Mesothelial cell of epicardium (in vitro differentiated cells): ENCODE measurements around the gene FTSJ1. TPM values are rescaled to one million over a fixed set of nuclear protein-coding genes. Genes with fewer than 3 reads are reported as not detected.

Source experiments
- DNase-seq, 2 experiments: peaks; one replicate each; pipeline ENCODE4 v3.0.0; 2021; ENCODE audit warnings: low spot score in 2 of 2; ENCODE audit not compliant: unreplicated experiment in 2 of 2
- H3K27ac Mint-ChIP-seq: 2 replicates; pipeline ENCODE4 v1.8.0; 2021; ENCODE audit warnings: mixed read lengths
- H3K27me3 Mint-ChIP-seq: 2 replicates; pipeline ENCODE4 v1.8.0; 2021; ENCODE audit warnings: low read depth, mixed read lengths
- H3K36me3 Mint-ChIP-seq: 2 replicates; pipeline ENCODE4 v1.8.0; 2021; ENCODE audit warnings: mixed read lengths
- H3K4me1 Mint-ChIP-seq: 2 replicates; pipeline ENCODE4 v1.8.0; 2021; ENCODE audit warnings: mixed read lengths
- H3K4me3 Mint-ChIP-seq: 2 replicates; pipeline ENCODE4 v1.8.0; 2021; ENCODE audit warnings: mild to moderate bottlenecking, moderate library complexity, mixed read lengths
- H3K9me3 Mint-ChIP-seq: 2 replicates; pipeline ENCODE4 v1.8.0; 2021; ENCODE audit warnings: mixed read lengths
- total RNA-seq: library from RNA; stranded (reverse); gene quantifications from 3 replicates; pipeline ENCODE4 v1.2.1, GENCODE V29; 2021
- TF ChIP-seq, protein P1 (sequence below): fragments of 200-600 bp; sonication (generic); IDR thresholded peaks from one replicate; pipeline ENCODE4 v1.5.0; 2021; ENCODE audit warnings: antibody characterized with exemption; ENCODE audit not compliant: unreplicated experiment

Gene FTSJ1
- total RNA-seq, 1 donor from 2014 or later, result 42.2 TPM

GRCh38 chrX:48456628-48457331 lies 19.2 kb upstream of the FTSJ1 start:
- no peaks in the 10 kb centered on the region for H3K27me3 Mint-ChIP-seq
- H3K27ac Mint-ChIP-seq, result no peak overlapping the region
- TF ChIP-seq, protein P1, sequence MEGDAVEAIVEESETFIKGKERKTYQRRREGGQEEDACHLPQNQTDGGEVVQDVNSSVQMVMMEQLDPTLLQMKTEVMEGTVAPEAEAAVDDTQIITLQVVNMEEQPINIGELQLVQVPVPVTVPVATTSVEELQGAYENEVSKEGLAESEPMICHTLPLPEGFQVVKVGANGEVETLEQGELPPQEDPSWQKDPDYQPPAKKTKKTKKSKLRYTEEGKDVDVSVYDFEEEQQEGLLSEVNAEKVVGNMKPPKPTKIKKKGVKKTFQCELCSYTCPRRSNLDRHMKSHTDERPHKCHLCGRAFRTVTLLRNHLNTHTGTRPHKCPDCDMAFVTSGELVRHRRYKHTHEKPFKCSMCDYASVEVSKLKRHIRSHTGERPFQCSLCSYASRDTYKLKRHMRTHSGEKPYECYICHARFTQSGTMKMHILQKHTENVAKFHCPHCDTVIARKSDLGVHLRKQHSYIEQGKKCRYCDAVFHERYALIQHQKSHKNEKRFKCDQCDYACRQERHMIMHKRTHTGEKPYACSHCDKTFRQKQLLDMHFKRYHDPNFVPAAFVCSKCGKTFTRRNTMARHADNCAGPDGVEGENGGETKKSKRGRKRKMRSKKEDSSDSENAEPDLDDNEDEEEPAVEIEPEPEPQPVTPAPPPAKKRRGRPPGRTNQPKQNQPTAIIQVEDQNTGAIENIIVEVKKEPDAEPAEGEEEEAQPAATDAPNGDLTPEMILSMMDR, result no peak
- no peak overlapping the region for H3K4me3 Mint-ChIP-seq
- H3K4me1 Mint-ChIP-seq, result no peaks in the 10 kb centered on the region
- peak in 1 of 2 experiments; percentile 10 for DNase-seq
- H3K36me3 Mint-ChIP-seq, result peaks cover 3% of the 10 kb centered on the region
- peaks cover 20% of the 10 kb centered on the region for H3K9me3 Mint-ChIP-seq

DNA sequence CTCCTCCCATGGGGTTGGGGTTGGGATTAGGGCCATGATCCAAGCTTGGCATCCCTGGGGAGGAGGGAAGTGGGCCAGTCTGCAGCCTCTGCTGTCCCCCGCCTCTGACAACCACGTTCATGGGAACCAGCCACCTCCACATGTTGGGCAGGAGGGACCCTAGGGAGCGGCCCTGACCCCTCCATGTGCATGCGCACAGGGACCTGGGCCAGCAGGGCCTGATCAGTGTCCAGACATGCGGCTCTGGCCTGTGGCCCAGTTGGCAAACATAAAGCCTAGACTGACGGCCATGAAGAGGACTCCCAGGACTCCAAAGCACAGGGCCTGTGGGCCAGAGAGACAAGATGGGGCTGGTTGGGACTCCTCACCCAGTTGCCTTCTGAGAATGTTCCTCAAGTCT lies 17.3 kb upstream of the FTSJ1 start:
- Mint-ChIP-seq H3K4me1 (no peaks in the 10 kb centered on the region), H3K36me3 (peaks cover 3% of the 10 kb centered on the region), H3K4me3 (no peak overlapping the region), H3K27ac (no peak overlapping the region), H3K27me3 (no peaks in the 10 kb centered on the region), H3K9me3 (peaks cover 25% of the 10 kb centered on the region)
- TF ChIP-seq, protein P1, result no peak
- DNase-seq, result peak in 1 of 2 experiments; percentile 25

DNA sequence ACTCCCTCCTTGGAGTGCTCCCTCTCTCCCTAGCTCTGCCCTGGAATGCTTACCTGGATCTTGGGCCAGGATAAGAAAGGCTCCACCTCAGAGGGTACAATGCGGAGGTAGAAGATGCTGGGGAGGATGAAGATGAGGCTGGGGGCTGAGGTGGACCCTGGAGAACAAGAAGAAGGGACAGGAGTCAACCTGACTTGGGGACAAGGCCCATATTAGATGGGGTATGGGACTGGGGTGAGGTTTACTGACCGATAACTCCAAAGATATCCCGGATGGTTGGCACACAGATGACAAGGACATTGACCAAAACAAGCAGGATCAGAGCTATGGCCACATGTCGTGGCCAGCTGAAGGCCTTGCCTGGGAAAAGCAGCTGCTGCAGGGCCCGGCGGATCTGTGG lies 16.5 kb upstream of the FTSJ1 start:
- H3K36me3 Mint-ChIP-seq, result peaks cover 3% of the 10 kb centered on the region
- no peaks in the 10 kb centered on the region for H3K4me1 Mint-ChIP-seq
- no peak overlapping the region for H3K27ac Mint-ChIP-seq
- TF ChIP-seq, protein P1, result no peak
- H3K9me3 Mint-ChIP-seq, result peaks cover 25% of the 10 kb centered on the region
- H3K4me3 Mint-ChIP-seq, result no peak overlapping the region
- DNase-seq, result no peak
- no peaks in the 10 kb centered on the region for H3K27me3 Mint-ChIP-seq

DNA sequence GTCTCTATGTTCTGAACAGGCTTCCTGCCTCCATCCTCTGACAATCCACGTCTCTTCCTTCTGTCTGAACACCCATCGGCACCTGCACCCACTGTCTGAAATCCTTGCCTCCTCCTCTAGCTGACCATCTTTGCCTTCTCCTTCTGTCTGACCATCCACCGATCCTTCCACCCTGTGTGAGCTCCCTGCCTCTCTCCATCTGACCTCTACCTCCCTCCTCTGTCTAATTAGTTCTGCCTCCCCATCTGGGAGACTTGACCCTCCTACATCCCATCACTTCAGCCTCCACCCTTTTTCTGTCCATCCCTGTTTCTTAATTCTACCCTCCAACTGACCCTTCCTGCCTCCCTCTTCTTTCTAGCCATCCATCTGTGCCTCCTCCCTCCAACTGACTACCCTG lies 16.0 kb upstream of the FTSJ1 start:
- Mint-ChIP-seq H3K4me3 (no peak overlapping the region), H3K27me3 (no peaks in the 10 kb centered on the region), H3K36me3 (peaks cover 3% of the 10 kb centered on the region), H3K4me1 (no peaks in the 10 kb centered on the region), H3K9me3 (peaks cover 20% of the 10 kb centered on the region), H3K27ac (no peak overlapping the region)
- DNase-seq, result peak in 1 of 2 experiments; percentile 24
- TF ChIP-seq, protein P1, result no peak

- Mint-ChIP-seq H3K27ac (no peak overlapping the region), H3K36me3 (peaks cover 3% of the 10 kb centered on the region), H3K27me3 (no peaks in the 10 kb centered on the region), H3K4me3 (no peak overlapping the region), H3K9me3 (peaks cover 20% of the 10 kb centered on the region), H3K4me1 (no peaks in the 10 kb centered on the region)
- TF ChIP-seq, protein P1, result no peak
- DNase-seq, result peak in 1 of 2 experiments; percentile 14
Observed at GRCh38 chrX:48460606-48461005, 15.4 kb upstream of the FTSJ1 start.
